Keratinocyte (primary cell): ENCODE results near the gene NXNL2. TPM values are rescaled to one million over a fixed set of nuclear protein-coding genes. Genes with fewer than 3 reads are reported as not detected.

Source experiments
- DNase-seq: peaks from one replicate; pipeline ENCODE4 v3.0.0-alpha.2; 2011; ENCODE audit warnings: low read depth, missing footprints, low spot score
- FAIRE-seq: peaks from 2 replicates; lab custom pipeline; 2011; peaks lifted over from hg19 to GRCh38; lab: Jason Lieb, UNC
- H2AFZ ChIP-seq: 2 replicates; pipeline ENCODE4 v1.6.0; 2012; ENCODE audit warnings: low read length, control low read depth, inconsistent platforms; ENCODE audit not compliant: control insufficient read depth
- H3K27ac ChIP-seq: 2 replicates; pipeline ENCODE4 v1.5.1; 2011; ENCODE audit warnings: low read length; ENCODE audit not compliant: control insufficient read depth, insufficient read depth
- H3K27me3 ChIP-seq: 3 replicates; pipeline ENCODE4 v1.6.0; 2011; ENCODE audit warnings: low read length; ENCODE audit not compliant: control insufficient read depth, insufficient read depth; ENCODE audit errors: extremely low read depth
- H3K36me3 ChIP-seq, 2 experiments: 2 replicates in 1 of 2; 3 replicates in 1 of 2; pipeline ENCODE4 v1.5.1; 2011; ENCODE audit warnings: low read length in 2 of 2, mild to moderate bottlenecking in 1 of 2; ENCODE audit not compliant: control insufficient read depth in 2 of 2, insufficient read depth in 2 of 2; ENCODE audit errors: extremely low read depth in 1 of 2
- H3K4me1 ChIP-seq: 3 replicates; pipeline ENCODE4 v1.5.1; 2011; ENCODE audit warnings: low read length; ENCODE audit not compliant: control insufficient read depth, insufficient read depth; ENCODE audit errors: extremely low read depth
- H3K4me2 ChIP-seq: 3 replicates; pipeline ENCODE4 v1.6.0; 2011; ENCODE audit warnings: low read depth, low read length; ENCODE audit not compliant: control insufficient read depth, insufficient read depth; ENCODE audit errors: extremely low read depth
- H3K4me3 ChIP-seq, 3 experiments: fragments of 200-600 bp in 1 of 3; sonication (generic) in 1 of 3; 2 replicates in 2 of 3; 3 replicates in 1 of 3; pipeline ENCODE4 v1.5.1; 2011 to 2016; ENCODE audit warnings: low read length in 3 of 3, mild to moderate bottlenecking in 3 of 3, control low read depth in 2 of 3, inconsistent platforms in 1 of 3, low read depth in 1 of 3, mixed read lengths in 1 of 3, mixed run types in 1 of 3, moderate library complexity in 1 of 3; ENCODE audit not compliant: control insufficient read depth in 2 of 3, insufficient read depth in 2 of 3; ENCODE audit errors: extremely low read depth in 1 of 3
- H3K79me2 ChIP-seq: 2 replicates; pipeline ENCODE4 v1.6.0; 2012; ENCODE audit warnings: low read length; ENCODE audit not compliant: control insufficient read depth, insufficient read depth
- H3K9ac ChIP-seq: 3 replicates; pipeline ENCODE4 v1.6.0; 2011; ENCODE audit warnings: low read length; ENCODE audit not compliant: control insufficient read depth, insufficient read depth; ENCODE audit errors: extremely low read depth
- H3K9me1 ChIP-seq: 3 replicates; pipeline ENCODE4 v1.6.0; 2011; ENCODE audit warnings: low read length; ENCODE audit not compliant: control insufficient read depth, insufficient read depth; ENCODE audit errors: extremely low read depth
- H3K9me3 ChIP-seq: 2 replicates; pipeline ENCODE4 v1.5.1; 2012; ENCODE audit warnings: low read depth, low read length; ENCODE audit not compliant: control insufficient read depth
- H4K20me1 ChIP-seq: 3 replicates; pipeline ENCODE4 v1.6.0; 2011; ENCODE audit warnings: low read length; ENCODE audit not compliant: control insufficient read depth, insufficient read depth; ENCODE audit errors: extremely low read depth
- EZH2 ChIP-seq: IDR thresholded peaks from one replicate; pipeline ENCODE4 v1.6.1; 2012; ENCODE audit warnings: inconsistent platforms, mild to moderate bottlenecking, low read length, moderate library complexity
- dilution Hi-C: fragments of 300-500 bp; cut with MboI; formaldehyde crosslinking; loops from one replicate; pipeline ENCODE4 v1.7.0; 2020; ENCODE audit warnings: low sequenced_read_pairs; ENCODE audit not compliant: extremely low pct_ligation_motif_present
- polyA plus RNA-seq, 5 experiments: library from polyadenylated mRNA; depleted of rRNA in 3 of 5; stranded (reverse) in 3 of 5; stranded (forward) in 1 of 5; unstranded in 1 of 5; fragments of >200 nt; gene quantifications; 1 replicate in 1 of 5; 2 replicates in 3 of 5; 3 replicates in 1 of 5; pipeline versions ENCODE4 v1.2.1 to v1.2.3, GENCODE V29; 2011 to 2012; ENCODE audit warnings: missing spikeins in 2 of 5, low read depth in 1 of 5, low replicate concordance in 1 of 5
- TF ChIP-seq, protein P1 (sequence below), 3 experiments: IDR thresholded peaks in 1 of 3; conservative IDR thresholded peaks in 1 of 3; optimal IDR thresholded peaks in 1 of 3; 2 replicates in 2 of 3; 3 replicates in 1 of 3; pipeline versions ENCODE3 to v1.5.1; 2011; ENCODE audit warnings: low read length in 3 of 3, mild to moderate bottlenecking in 3 of 3, moderate library complexity in 2 of 3, control low read depth in 1 of 3, inconsistent platforms in 1 of 3; ENCODE audit not compliant: insufficient read depth in 2 of 3; ENCODE audit errors: extremely low read depth in 1 of 3

NXNL2 gene
- polyA plus RNA-seq, 1 donor (not counting 4 experiments of a cell fraction or from before 2014, with no cell fraction given), result 0.17 TPM

DNA sequence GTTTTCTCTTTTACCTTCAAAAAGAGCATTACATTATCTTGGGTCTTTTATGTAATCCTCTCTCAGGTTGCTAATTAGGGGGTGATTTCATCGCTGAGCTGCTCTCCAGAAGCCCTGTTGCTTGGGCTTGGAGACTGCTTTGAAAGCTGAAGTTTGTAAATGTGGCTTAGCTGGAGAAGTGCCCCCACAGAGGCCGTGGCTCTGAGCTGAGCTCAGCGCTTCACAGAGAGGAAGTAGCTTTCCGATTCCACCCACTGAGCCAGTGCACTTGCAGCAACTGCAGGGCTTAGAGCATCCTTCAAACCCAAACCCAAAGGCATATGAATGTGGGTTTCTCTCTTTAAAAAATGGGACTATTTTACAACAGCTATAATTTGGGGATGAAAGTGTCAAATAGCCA is 13.7 kb upstream of the NXNL2 start:
- Histone ChIP-seq H2AFZ (no peak overlapping the region), H3K79me2 (no peaks in the 10 kb centered on the region), H3K9me3 (no peaks in the 10 kb centered on the region), H3K4me3 (no peak overlapping the region), H3K36me3 (no peaks in the 10 kb centered on the region), H3K27ac (no peak overlapping the region), H3K9me1 (no peaks in the 10 kb centered on the region), H4K20me1 (no peaks in the 10 kb centered on the region), H3K9ac (no peak overlapping the region), H3K4me1 (no peaks in the 10 kb centered on the region), H3K27me3 (no peaks in the 10 kb centered on the region), H3K4me2 (no peak overlapping the region)
- FAIRE-seq (no peak), DNase-seq (no peak)
- no peak for TF ChIP-seq EZH2
- TF ChIP-seq, protein P1, sequence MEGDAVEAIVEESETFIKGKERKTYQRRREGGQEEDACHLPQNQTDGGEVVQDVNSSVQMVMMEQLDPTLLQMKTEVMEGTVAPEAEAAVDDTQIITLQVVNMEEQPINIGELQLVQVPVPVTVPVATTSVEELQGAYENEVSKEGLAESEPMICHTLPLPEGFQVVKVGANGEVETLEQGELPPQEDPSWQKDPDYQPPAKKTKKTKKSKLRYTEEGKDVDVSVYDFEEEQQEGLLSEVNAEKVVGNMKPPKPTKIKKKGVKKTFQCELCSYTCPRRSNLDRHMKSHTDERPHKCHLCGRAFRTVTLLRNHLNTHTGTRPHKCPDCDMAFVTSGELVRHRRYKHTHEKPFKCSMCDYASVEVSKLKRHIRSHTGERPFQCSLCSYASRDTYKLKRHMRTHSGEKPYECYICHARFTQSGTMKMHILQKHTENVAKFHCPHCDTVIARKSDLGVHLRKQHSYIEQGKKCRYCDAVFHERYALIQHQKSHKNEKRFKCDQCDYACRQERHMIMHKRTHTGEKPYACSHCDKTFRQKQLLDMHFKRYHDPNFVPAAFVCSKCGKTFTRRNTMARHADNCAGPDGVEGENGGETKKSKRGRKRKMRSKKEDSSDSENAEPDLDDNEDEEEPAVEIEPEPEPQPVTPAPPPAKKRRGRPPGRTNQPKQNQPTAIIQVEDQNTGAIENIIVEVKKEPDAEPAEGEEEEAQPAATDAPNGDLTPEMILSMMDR (optimal IDR thresholded peaks at IDR 0.05 in 1 of 3, IDR thresholded peaks at IDR 0.05 in 1 of 3, conservative IDR thresholded peaks at IDR 0.05 in 1 of 3; ENCODE audit: extremely low read depth in 1 of 3, insufficient read depth in 2 of 3, low read length in 3 of 3), result no peak
- dilution Hi-C loops, result no loop called here

DNA sequence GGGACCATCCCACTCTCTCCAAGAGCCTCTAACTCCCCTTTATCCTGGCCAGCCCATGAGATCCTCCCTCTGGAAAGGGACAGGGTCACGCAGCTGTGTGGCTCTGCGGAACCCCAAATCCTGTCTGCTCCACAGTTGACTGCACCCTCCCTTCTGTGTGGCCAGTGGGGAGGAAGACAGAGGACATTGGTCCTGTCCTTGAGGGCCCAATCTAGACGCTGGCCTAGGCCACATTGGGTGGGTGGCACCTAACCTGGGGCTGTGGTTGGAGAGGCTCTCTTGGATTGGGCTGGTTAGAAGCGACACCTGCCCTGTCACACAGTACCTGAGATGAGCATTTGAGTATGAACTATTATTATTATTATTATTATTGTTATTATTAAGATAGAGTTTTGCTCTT is 12.6 kb upstream of the NXNL2 start:
- Histone ChIP-seq H3K36me3 (no peaks in the 10 kb centered on the region), H3K9me1 (no peaks in the 10 kb centered on the region), H4K20me1 (no peaks in the 10 kb centered on the region), H3K79me2 (no peaks in the 10 kb centered on the region), H3K27ac (no peak overlapping the region), H3K27me3 (no peaks in the 10 kb centered on the region), H2AFZ (no peak overlapping the region), H3K4me2 (no peak overlapping the region), H3K9me3 (no peaks in the 10 kb centered on the region), H3K4me3 (no peak overlapping the region), H3K9ac (no peak overlapping the region), H3K4me1 (no peaks in the 10 kb centered on the region)
- no peak for DNase-seq
- dilution Hi-C loops, result no loop called here
- FAIRE-seq, result no peak
- TF ChIP-seq, protein P1 (optimal IDR thresholded peaks at IDR 0.05 in 1 of 3, IDR thresholded peaks at IDR 0.05 in 1 of 3, conservative IDR thresholded peaks at IDR 0.05 in 1 of 3; ENCODE audit: extremely low read depth in 1 of 3, insufficient read depth in 2 of 3, low read length in 3 of 3), result no peak
- TF ChIP-seq EZH2, result no peak
